OCI-LY1 (cell line): ENCODE results near the gene TEX10.

Source experiments
- EZH2 ChIP-seq: fragments of 200-600 bp; sonication (generic), shearing (Covaris generic); IDR thresholded peaks from 2 replicates; pipeline ENCODE4 v1.8.0; 2017; ENCODE audit warnings: borderline replicate concordance, mixed run types, mild to moderate bottlenecking, antibody characterized with exemption, low read length, moderate library complexity, mixed read lengths
- TF ChIP-seq, protein P1 (sequence below): fragments of 200-600 bp; sonication (generic), shearing (Covaris generic); IDR thresholded peaks from 2 replicates; pipeline ENCODE4 v1.5.1; 2017; ENCODE audit warnings: mild to moderate bottlenecking, antibody characterized with exemption, low read length, moderate library complexity, mixed read lengths

DNA sequence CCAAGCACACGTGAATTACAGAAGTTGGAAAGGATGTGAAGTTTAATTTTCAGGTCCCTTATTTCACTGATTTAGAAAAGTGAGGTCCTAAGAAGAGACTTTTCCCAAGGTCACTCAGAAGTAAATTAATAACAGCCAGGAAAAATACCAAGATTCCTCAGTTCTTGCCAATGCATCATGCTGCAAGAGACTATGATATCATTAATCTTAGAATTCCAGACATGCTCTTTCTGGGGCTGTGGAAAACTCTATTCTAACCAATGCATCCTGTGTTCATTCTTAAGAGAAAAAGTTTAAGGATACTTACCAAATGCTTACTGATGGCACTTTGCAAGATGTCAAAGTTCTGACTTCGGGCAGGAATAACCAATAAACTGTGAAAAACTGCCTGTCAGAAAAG, 42.8 kb downstream of the TEX10 start:
- TF ChIP-seq, protein P1, sequence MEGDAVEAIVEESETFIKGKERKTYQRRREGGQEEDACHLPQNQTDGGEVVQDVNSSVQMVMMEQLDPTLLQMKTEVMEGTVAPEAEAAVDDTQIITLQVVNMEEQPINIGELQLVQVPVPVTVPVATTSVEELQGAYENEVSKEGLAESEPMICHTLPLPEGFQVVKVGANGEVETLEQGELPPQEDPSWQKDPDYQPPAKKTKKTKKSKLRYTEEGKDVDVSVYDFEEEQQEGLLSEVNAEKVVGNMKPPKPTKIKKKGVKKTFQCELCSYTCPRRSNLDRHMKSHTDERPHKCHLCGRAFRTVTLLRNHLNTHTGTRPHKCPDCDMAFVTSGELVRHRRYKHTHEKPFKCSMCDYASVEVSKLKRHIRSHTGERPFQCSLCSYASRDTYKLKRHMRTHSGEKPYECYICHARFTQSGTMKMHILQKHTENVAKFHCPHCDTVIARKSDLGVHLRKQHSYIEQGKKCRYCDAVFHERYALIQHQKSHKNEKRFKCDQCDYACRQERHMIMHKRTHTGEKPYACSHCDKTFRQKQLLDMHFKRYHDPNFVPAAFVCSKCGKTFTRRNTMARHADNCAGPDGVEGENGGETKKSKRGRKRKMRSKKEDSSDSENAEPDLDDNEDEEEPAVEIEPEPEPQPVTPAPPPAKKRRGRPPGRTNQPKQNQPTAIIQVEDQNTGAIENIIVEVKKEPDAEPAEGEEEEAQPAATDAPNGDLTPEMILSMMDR, result no peak
- no peak for TF ChIP-seq EZH2
